Testis (tissue), 3 donors: ENCODE data around the gene MARK2. TPM values are rescaled to one million over a fixed set of nuclear protein-coding genes. Genes with fewer than 3 reads are reported as not detected.

ENCODE experiments used
- DNase-seq: peaks from one replicate; pipeline ENCODE4 v3.0.0-alpha.2; 2019
- H3K27ac ChIP-seq, 2 donors: fragments of 200-600 bp; sonication (generic); one replicate each; pipeline ENCODE4 v1.5.1; 2019
- H3K27me3 ChIP-seq: fragments of 200-600 bp; sonication (generic); one replicate; pipeline ENCODE4 v1.5.1; 2019
- H3K36me3 ChIP-seq: fragments of 200-600 bp; sonication (generic); one replicate; pipeline ENCODE4 v1.5.1; 2017; ENCODE audit warnings: low read depth; ENCODE audit errors: missing control alignments
- H3K4me1 ChIP-seq: fragments of 200-600 bp; sonication (generic); one replicate; pipeline ENCODE4 v1.5.1; 2019
- H3K4me3 ChIP-seq, 2 donors: fragments of 200-600 bp; sonication (generic); one replicate each; pipeline ENCODE4 v1.5.1; 2017 to 2019
- H3K9me3 ChIP-seq: fragments of 200-600 bp; sonication (generic); one replicate; pipeline ENCODE4 v1.5.1; 2017
- CTCF ChIP-seq, 3 experiments: fragments of 450-650 bp in 2 of 3; fragments of 200-600 bp in 1 of 3; sonication (generic) in 1 of 3; IDR thresholded peaks; one replicate each; pipeline ENCODE4 v1.5.1; 2016 to 2019; ENCODE audit warnings: antibody characterized with exemption in 3 of 3, mild to moderate bottlenecking in 2 of 3, moderate library complexity in 1 of 3
- POLR2A ChIP-seq: fragments of 450-650 bp; IDR thresholded peaks from one replicate; pipeline ENCODE4 v1.6.1; 2017; ENCODE audit warnings: antibody characterized with exemption, mild to moderate bottlenecking, moderate library complexity
- WGBS, 2 donors: methylation state at CpG; one replicate each; pipeline ENCODE4 v1.1.5; 2018; 5-methylcytosine and 5-hydroxymethylcytosine counted together
- intact Hi-C: fragments of 100-400 bp; cut with DNase I; formaldehyde crosslinking; loops from one replicate; pipeline ENCODE4 v1.15.1; 2023; ENCODE audit warnings: low total_unique reads
- polyA plus RNA-seq: library from polyadenylated mRNA; stranded (reverse); fragments of 350-450 nt; fragmentation: Illumina TruSeq; extraction: RNeasy Lipid Tissue Mini Kit (QIAGEN cat#74804); gene quantifications from one replicate; pipeline ENCODE4 v1.2.3, GENCODE V29; 2014; ENCODE audit warnings: low read depth, low replicate concordance; ENCODE audit not compliant: insufficient read depth
- total RNA-seq, 2 donors: library from RNA; depleted of rRNA; stranded (reverse); fragments of >200 nt; gene quantifications; one replicate each; pipeline ENCODE4 v1.2.3, GENCODE V29; 2016

The MARK2 gene
- total and polyA plus RNA-seq, 3 donors from 2014 or later, result 24.7 to 52.8 (median 51.7) TPM

- no peaks in the 10 kb centered on the region for H3K36me3 ChIP-seq
- H3K27ac ChIP-seq, result no peak overlapping the region
- TF ChIP-seq CTCF (IDR thresholded peaks at IDR 0.05) (no peak), POLR2A (no peak)
- H3K27me3 ChIP-seq, result no peaks in the 10 kb centered on the region
- no peaks in the 10 kb centered on the region for H3K9me3 ChIP-seq
- intact Hi-C loops, result no loop called here
- no peak overlapping the region for H3K4me3 ChIP-seq
- WGBS, 2 donors, result 91 to 92% methylated on average over 4 of the region's 4 CpGs
- peaks cover 41% of the 10 kb centered on the region for H3K4me1 ChIP-seq
- DNase-seq, result no peak
Measured at GRCh38 chr11:63906087-63906486, 67.2 kb downstream of the MARK2 start.

- Histone ChIP-seq H3K4me3 (no peak overlapping the region), H3K27ac (no peak overlapping the region), H3K36me3 (no peaks in the 10 kb centered on the region), H3K27me3 (no peaks in the 10 kb centered on the region), H3K9me3 (no peaks in the 10 kb centered on the region), H3K4me1 (peaks cover 41% of the 10 kb centered on the region)
- DNase-seq, result no peak
- TF ChIP-seq CTCF (IDR thresholded peaks at IDR 0.05) (peak in 1 of 3 experiments; percentile 12), POLR2A (no peak)
- 90 to 93% methylated on average over 7 of the region's 7 CpGs for WGBS, 2 donors
- intact Hi-C loops, result no loop called here
Measured at GRCh38 chr11:63906585-63906984, 67.7 kb downstream of the MARK2 start.

GRCh38 chr11:63907063-63907462 lies 68.2 kb downstream of the MARK2 start:
- Histone ChIP-seq H3K36me3 (no peaks in the 10 kb centered on the region), H3K4me1 (peaks cover 41% of the 10 kb centered on the region)
- WGBS, 2 donors, result 75 to 89% methylated on average over 6 of the region's 6 CpGs

GRCh38 chr11:63907808-63908530 lies 69.1 kb downstream of the MARK2 start:
- TF ChIP-seq CTCF (IDR thresholded peaks at IDR 0.05) (no peak), POLR2A (no peak)
- Histone ChIP-seq H3K36me3 (no peaks in the 10 kb centered on the region), H3K9me3 (no peaks in the 10 kb centered on the region), H3K27me3 (no peaks in the 10 kb centered on the region), H3K27ac (peak overlapping the region; percentile 36 to 52), H3K4me1 (peaks cover 41% of the 10 kb centered on the region), H3K4me3 (no peak overlapping the region)
- DNase-seq, result peak; percentile 85
- intact Hi-C loops, result no loop called here
- WGBS, 2 donors, result 55 to 58% methylated on average over 18 to 20 of the region's 21 CpGs

More at GRCh38 chr11:63907063-63907462, 68.2 kb downstream of the MARK2 start:
- Histone ChIP-seq H3K27me3 (no peaks in the 10 kb centered on the region), H3K4me3 (no peak overlapping the region), H3K9me3 (no peaks in the 10 kb centered on the region), H3K27ac (peak overlapping the region in 1 of 2 donors; percentile 52)
- DNase-seq, result no peak
- no peak for TF ChIP-seq POLR2A
- TF ChIP-seq CTCF (IDR thresholded peaks at IDR 0.05), result no peak
- intact Hi-C loops, result no loop called here
